Effector memory CD4-positive, alpha-beta T cell (primary cell): ENCODE measurements around the gene MMP7.
A peak's percentile ranks its signal among the peaks of the same experiment; 100 is the strongest.

Source experiments
- DNase-seq, 3 donors: peaks; one replicate each; pipeline ENCODE4 v3.0.0-alpha.2; 2020
- H3K27ac ChIP-seq: 2 replicates; pipeline ENCODE4 v1.7.0; 2013; ENCODE audit warnings: mild to moderate bottlenecking, low read length, moderate library complexity; ENCODE audit not compliant: insufficient read depth, poor library complexity, severe bottlenecking
- H3K27me3 ChIP-seq: replicated peaks from 2 replicates; pipeline ENCODE4 v1.7.0; 2013; ENCODE audit warnings: mild to moderate bottlenecking, low read length; ENCODE audit not compliant: insufficient read depth, control insufficient read depth, poor library complexity, severe bottlenecking
- H3K36me3 ChIP-seq: 2 replicates; pipeline ENCODE4 v1.7.0; 2013; ENCODE audit warnings: mild to moderate bottlenecking, low read length, moderate library complexity; ENCODE audit not compliant: control insufficient read depth, insufficient read depth
- H3K4me1 ChIP-seq: 2 replicates; pipeline ENCODE4 v1.7.0; 2013; ENCODE audit warnings: low read length, mild to moderate bottlenecking; ENCODE audit not compliant: control insufficient read depth, insufficient read depth, poor library complexity, severe bottlenecking
- H3K4me3 ChIP-seq: 2 replicates; pipeline ENCODE4 v1.7.0; 2013; ENCODE audit warnings: low read length, low read depth, mild to moderate bottlenecking; ENCODE audit not compliant: insufficient read depth, poor library complexity, severe bottlenecking
- H3K9me3 ChIP-seq: 2 replicates; pipeline ENCODE4 v1.7.0; 2013; ENCODE audit warnings: mild to moderate bottlenecking, low read length, moderate library complexity; ENCODE audit not compliant: control insufficient read depth

MMP7 gene

GRCh38 chr11:102499931-102500330, 30.6 kb downstream of the MMP7 start:
- H3K4me3 ChIP-seq, result no peak overlapping the region
- no peaks in the 10 kb centered on the region for H3K9me3 ChIP-seq
- H3K4me1 ChIP-seq, result no peaks in the 10 kb centered on the region
- no peaks in the 10 kb centered on the region for H3K27me3 ChIP-seq
- H3K27ac ChIP-seq, result no peak overlapping the region
- no peak for DNase-seq
- H3K36me3 ChIP-seq, result no peaks in the 10 kb centered on the region

DNA sequence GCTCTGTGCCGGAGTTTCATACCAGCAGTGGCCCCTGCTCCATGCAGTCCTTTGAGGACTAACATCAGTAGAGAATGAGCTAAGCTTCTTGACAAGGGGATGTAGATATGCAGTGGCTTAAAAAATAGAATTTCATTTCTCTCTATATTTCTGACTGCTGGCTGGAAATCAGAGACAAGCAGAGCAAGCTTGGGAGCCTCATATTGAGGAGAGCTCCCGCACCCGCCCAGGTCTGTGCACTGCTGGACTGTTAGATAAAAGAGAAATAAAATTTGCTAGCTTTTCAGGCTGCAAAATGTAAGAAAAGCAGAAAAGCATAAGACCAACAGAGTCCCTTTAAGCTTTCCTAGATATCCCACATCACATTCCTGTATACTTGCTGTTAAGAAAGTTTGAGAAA, 31.4 kb downstream of the MMP7 start:
- no peaks in the 10 kb centered on the region for H3K4me1 ChIP-seq
- no peak overlapping the region for H3K27ac ChIP-seq
- DNase-seq, result no peak
- H3K27me3 ChIP-seq, result no peaks in the 10 kb centered on the region
- no peaks in the 10 kb centered on the region for H3K36me3 ChIP-seq
- H3K4me3 ChIP-seq, result no peak overlapping the region
- H3K9me3 ChIP-seq, result no peaks in the 10 kb centered on the region

DNA sequence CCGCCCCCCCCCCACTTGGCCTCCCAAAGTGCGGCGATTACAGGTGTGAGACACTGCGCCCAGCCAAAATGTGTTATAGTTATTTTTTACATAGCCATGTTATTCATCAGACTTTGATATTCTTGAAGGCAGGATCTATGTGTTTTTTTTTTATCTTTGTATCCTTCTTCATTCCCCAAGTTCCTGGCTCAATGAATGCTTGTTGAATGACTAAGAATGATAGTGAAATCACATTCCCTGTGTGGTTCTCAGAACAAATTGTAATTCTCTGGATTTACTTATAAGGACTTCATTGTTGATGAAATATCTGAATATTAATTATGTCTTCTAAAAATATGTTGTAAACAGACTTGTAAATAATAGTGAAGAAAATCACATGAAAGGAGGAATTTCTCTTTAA, 33.5 kb downstream of the MMP7 start:
- no peaks in the 10 kb centered on the region for H3K9me3 ChIP-seq
- H3K36me3 ChIP-seq, result no peaks in the 10 kb centered on the region
- H3K27ac ChIP-seq, result no peak overlapping the region
- no peak for DNase-seq
- no peak overlapping the region for H3K4me3 ChIP-seq
- no peaks in the 10 kb centered on the region for H3K4me1 ChIP-seq
- H3K27me3 ChIP-seq, result no peaks in the 10 kb centered on the region

DNA sequence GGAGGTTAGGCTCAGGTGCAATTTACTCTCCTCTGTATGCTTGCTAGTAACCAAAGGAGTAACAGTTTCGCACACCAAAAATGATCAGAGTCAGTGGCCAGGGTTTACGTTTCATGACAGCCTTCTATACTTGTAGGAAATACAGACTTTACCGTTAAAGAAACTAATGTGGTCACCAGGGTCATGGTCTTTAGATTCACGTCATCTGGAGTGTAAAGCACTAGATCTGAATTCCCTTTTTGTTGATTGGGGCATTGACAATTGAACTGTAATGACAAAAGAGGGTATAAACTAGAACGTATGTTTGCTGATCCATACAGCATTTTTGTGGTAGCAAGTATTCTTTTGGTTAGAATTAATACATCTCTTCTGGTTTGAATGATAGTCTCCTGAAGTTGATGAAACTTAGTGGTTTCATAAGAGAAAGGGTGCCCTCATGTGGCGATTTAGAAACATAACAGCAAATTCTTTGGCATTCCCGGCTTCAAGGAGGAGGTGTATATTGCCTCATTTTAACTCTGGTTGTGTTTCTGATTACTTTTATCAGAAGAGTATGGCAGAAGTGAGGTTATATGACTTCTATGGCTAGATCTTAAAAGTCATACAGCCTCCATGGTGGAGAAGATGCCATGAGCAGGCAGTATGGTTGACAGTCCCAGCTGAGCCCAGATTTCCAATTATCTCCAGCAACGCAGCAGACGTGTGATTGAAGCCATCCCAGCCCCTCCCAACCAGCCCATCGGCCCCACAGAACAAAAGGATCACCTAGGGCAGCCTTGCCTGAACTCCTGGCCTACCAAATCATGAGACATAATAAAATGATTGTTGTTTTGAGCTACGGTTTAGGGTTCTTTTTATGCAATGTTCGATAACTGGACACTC, 35.1 kb downstream of the MMP7 start:
- H3K27me3 ChIP-seq, result no peaks in the 10 kb centered on the region
- no peaks in the 10 kb centered on the region for H3K4me1 ChIP-seq
- no peak overlapping the region for H3K27ac ChIP-seq
- H3K36me3 ChIP-seq, result no peaks in the 10 kb centered on the region
- DNase-seq, result peak in 1 of 3 donors; percentile 27
- H3K4me3 ChIP-seq, result no peak overlapping the region
- no peaks in the 10 kb centered on the region for H3K9me3 ChIP-seq

DNA sequence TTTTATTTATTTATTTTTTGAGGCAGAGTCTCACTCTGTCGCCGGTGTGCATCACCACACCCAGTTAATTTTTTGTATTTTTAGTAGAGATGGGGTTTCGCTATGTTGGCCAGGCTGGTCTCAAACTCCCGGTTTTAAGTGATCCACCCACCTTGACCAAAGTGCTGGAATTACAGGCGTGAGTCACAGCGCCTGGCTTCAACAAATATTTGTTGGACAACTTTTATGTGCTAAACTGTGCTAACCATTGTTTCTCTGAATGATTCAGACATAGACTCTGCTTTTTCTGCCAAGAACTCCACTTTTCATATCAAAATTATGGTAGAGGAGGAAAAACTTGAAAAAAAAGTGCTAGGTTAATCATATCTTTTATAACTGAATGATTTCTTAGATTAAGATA, 36.3 kb downstream of the MMP7 start:
- Histone ChIP-seq H3K9me3 (no peaks in the 10 kb centered on the region), H3K27me3 (no peaks in the 10 kb centered on the region), H3K4me3 (no peak overlapping the region), H3K4me1 (no peaks in the 10 kb centered on the region), H3K36me3 (no peaks in the 10 kb centered on the region), H3K27ac (no peak overlapping the region)
- no peak for DNase-seq

DNA sequence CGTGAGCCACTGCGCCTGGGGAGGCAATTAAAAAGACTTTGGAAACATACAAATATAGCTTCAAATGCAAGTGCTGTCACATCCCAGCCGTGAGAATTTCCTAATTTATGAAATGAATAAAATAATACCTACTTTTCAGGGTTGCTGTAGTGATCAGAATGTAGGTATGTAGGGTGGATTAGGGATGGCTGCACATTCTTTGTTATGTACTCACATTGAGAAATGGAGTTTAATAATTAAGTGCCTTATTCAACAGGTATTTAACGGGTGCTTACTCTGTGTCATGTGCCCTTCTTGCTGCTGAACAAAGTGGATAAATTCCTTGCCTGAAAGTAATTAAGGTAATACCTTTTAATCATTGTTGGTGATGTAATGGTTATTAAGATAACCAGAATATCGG, 37.0 kb downstream of the MMP7 start:
- Histone ChIP-seq H3K27ac (no peak overlapping the region), H3K36me3 (no peaks in the 10 kb centered on the region), H3K4me1 (no peaks in the 10 kb centered on the region), H3K4me3 (no peak overlapping the region), H3K27me3 (no peaks in the 10 kb centered on the region), H3K9me3 (no peaks in the 10 kb centered on the region)
- no peak for DNase-seq

DNA sequence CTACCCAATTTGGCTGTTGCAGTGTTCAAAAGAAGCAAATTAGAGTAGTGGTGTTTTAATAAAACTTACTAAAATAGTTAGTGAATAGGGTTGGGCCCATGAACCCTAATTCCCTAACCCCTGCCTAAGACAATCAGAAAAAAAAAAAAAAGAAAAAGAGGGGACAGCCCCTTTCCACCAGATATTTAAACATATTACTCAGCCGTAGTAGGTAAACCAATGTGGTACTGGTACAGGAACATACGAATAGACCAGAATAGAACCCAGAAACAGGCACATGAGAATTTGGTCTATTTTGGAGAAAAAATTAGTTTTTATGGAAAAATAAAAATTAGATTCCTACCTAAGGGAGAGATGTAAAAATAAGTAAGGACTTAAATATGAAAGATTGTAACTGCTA, 38.6 kb downstream of the MMP7 start:
- Histone ChIP-seq H3K4me3 (no peak overlapping the region), H3K9me3 (no peaks in the 10 kb centered on the region), H3K36me3 (no peaks in the 10 kb centered on the region), H3K27ac (no peak overlapping the region), H3K27me3 (no peaks in the 10 kb centered on the region), H3K4me1 (no peaks in the 10 kb centered on the region)
- no peak for DNase-seq

GRCh38 chr11:102489186-102490145, 41.1 kb downstream of the MMP7 start:
- Histone ChIP-seq H3K27ac (no peak overlapping the region), H3K9me3 (no peaks in the 10 kb centered on the region), H3K4me3 (no peak overlapping the region), H3K4me1 (no peaks in the 10 kb centered on the region), H3K27me3 (no peaks in the 10 kb centered on the region), H3K36me3 (no peaks in the 10 kb centered on the region)
- DNase-seq, result no peak

DNA sequence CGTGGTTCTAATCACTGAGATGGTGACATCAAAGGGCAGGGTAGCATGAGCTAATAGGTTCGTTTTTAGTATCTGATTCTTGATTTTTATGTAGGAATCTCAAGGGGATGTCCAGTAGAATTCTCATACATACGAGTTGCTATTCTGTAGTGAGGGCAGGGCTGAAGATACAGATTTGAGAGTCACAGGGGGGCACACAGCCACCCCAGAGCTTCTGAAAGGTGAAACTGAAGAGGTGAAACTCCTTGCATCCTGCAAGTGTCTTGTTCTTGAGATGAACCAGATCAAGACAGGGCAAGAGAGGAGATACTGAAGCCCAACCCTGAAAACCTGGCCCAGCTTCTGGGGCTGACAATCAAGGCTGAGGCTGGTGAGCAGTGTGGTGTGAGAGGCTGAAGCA, 42.3 kb downstream of the MMP7 start:
- H3K4me3 ChIP-seq, result no peak overlapping the region
- no peak for DNase-seq
- H3K27ac ChIP-seq, result no peak overlapping the region
- H3K36me3 ChIP-seq, result no peaks in the 10 kb centered on the region
- no peaks in the 10 kb centered on the region for H3K27me3 ChIP-seq
- no peaks in the 10 kb centered on the region for H3K9me3 ChIP-seq
- H3K4me1 ChIP-seq, result no peaks in the 10 kb centered on the region

DNA sequence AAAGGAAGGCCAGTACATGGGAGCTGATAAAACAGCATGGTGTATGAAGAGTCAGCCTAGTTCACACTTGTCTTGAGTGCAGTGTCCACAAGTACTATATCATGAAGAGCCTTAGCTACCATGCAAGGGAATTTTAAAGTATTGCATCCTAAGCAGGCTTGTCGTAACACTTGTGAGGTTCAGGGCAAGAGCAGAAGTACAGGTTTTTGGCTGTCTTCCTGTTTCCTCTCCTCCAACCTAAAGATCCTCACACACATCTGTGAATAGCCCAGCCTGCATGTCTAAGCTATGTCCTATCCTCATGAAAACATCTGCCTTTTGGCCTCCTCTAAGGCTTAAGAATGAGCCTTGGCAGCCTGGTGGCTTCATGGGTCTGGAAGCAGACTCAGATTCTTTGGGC, 43.3 kb downstream of the MMP7 start:
- Histone ChIP-seq H3K36me3 (no peaks in the 10 kb centered on the region), H3K27ac (no peak overlapping the region), H3K9me3 (no peaks in the 10 kb centered on the region), H3K27me3 (no peaks in the 10 kb centered on the region), H3K4me3 (no peak overlapping the region), H3K4me1 (no peaks in the 10 kb centered on the region)
- no peak for DNase-seq
